GM12873 (cell line): Measurements from ENCODE around the gene SYT7.

ENCODE experiments used
- CTCF ChIP-seq: IDR thresholded peaks from 2 replicates; pipeline ENCODE4 v1.5.1; 2012; ENCODE audit warnings: low read depth, mild to moderate bottlenecking, moderate library complexity, low read length, control low read depth; ENCODE audit not compliant: insufficient read depth; ENCODE audit errors: missing control alignments

SYT7 gene

GRCh38 chr11:61516675-61517572 is 64.0 kb downstream of the SYT7 start:
- peak; percentile 99 for TF ChIP-seq CTCF

GRCh38 chr11:61516191-61516590 is 64.7 kb downstream of the SYT7 start:
- no peak for TF ChIP-seq CTCF

GRCh38 chr11:61515686-61516085 is 65.2 kb downstream of the SYT7 start:
- TF ChIP-seq CTCF = no peak

- TF ChIP-seq CTCF = no peak
These were observed 66.6 kb downstream of the SYT7 start for GRCh38 chr11:61514050-61514917.

- no peak for TF ChIP-seq CTCF
These were observed 67.6 kb downstream of the SYT7 start for GRCh38 chr11:61513143-61513765.

GRCh38 chr11:61512435-61512834 is 68.4 kb downstream of the SYT7 start:
- TF ChIP-seq CTCF = no peak

GRCh38 chr11:61511383-61511782 is 69.5 kb downstream of the SYT7 start:
- TF ChIP-seq CTCF = no peak
